Colon (tissue), 2 donors: ENCODE measurements around the gene ARHGEF11.

Experiments used
- FAIRE-seq: peaks from 2 replicates; lab custom pipeline; 2012; peaks lifted over from hg19 to GRCh38; lab: Jason Lieb, UNC
- donor health status: control.
- donor health status: control.

ARHGEF11 gene

GRCh38 chr1:156999596-157000320 is 45.8 kb downstream of the ARHGEF11 start:
- FAIRE-seq: no peak

GRCh38 chr1:156998840-156999500 is 46.6 kb downstream of the ARHGEF11 start:
- FAIRE-seq: no peak

- FAIRE-seq: no peak
Measured at GRCh38 chr1:156998301-156998700, 47.2 kb downstream of the ARHGEF11 start.

- FAIRE-seq: no peak
Measured at GRCh38 chr1:156995412-156995811, 50.1 kb downstream of the ARHGEF11 start.

GRCh38 chr1:156994277-156994676 is 51.3 kb downstream of the ARHGEF11 start:
- FAIRE-seq: no peak

GRCh38 chr1:156993426-156994147 is 52.0 kb downstream of the ARHGEF11 start:
- no peak for FAIRE-seq

- no peak for FAIRE-seq
Measured at GRCh38 chr1:156992215-156992614, 53.3 kb downstream of the ARHGEF11 start.

- no peak for FAIRE-seq
Measured at GRCh38 chr1:156987715-156988114, 57.8 kb downstream of the ARHGEF11 start.

GRCh38 chr1:156980551-156980950 is 65.0 kb downstream of the ARHGEF11 start:
- no peak for FAIRE-seq

- no peak for FAIRE-seq
Measured at GRCh38 chr1:156975084-156975483, 70.5 kb downstream of the ARHGEF11 start.

- no peak for FAIRE-seq
Measured at GRCh38 chr1:156973417-156973816, 72.1 kb downstream of the ARHGEF11 start.

- FAIRE-seq: no peak
Measured at GRCh38 chr1:156970017-156970416, 75.5 kb downstream of the ARHGEF11 start.

- no peak for FAIRE-seq
Measured at GRCh38 chr1:156969496-156969895, 76.0 kb downstream of the ARHGEF11 start.

- no peak for FAIRE-seq
Measured at GRCh38 chr1:156964441-156964840, 81.1 kb downstream of the ARHGEF11 start.

- no peak for FAIRE-seq
Measured at GRCh38 chr1:156963621-156964020, 81.9 kb downstream of the ARHGEF11 start.

GRCh38 chr1:156961709-156962108 is 83.8 kb downstream of the ARHGEF11 start:
- FAIRE-seq: no peak

GRCh38 chr1:156959925-156960324 is 85.6 kb downstream of the ARHGEF11 start:
- FAIRE-seq: no peak

GRCh38 chr1:156959414-156959813 is 86.1 kb downstream of the ARHGEF11 start:
- no peak for FAIRE-seq

GRCh38 chr1:156958247-156958714 is 87.3 kb downstream of the ARHGEF11 start:
- no peak for FAIRE-seq

GRCh38 chr1:156957634-156958033 is 87.9 kb downstream of the ARHGEF11 start:
- no peak for FAIRE-seq

GRCh38 chr1:156956333-156956732 is 89.2 kb downstream of the ARHGEF11 start:
- no peak for FAIRE-seq

- FAIRE-seq: no peak
Measured at GRCh38 chr1:156953571-156953970, 92.0 kb downstream of the ARHGEF11 start.

GRCh38 chr1:156951371-156951770 is 94.2 kb downstream of the ARHGEF11 start:
- FAIRE-seq: no peak
